ENCODE data around the gene CHD9NB.
"Not testable (repeated sequence)": the region's sequence is repeated elsewhere in the genome, so short reads cannot be mapped to it uniquely, and the experiment has no call there.

CHD9NB gene

DNA sequence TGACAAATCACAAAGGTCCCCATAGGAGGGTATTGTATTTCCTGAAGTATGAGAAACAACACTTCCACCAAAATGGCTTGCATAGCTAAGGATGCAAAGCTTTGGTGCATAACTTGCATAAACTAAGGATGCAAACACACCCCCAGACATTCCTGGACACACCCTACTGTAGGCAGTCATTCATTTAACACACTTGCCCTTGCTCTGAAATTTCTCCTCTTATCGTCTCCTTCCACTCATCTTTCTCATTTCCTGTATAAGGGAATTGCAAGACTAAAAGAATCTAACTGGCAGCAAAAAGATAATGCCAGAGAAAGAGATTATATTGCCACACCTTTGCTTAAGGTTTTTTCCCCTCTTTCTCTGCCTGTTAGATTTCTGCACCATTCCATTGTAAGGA lies 30.4 kb upstream of the CHD9NB start:
- DNase-seq = no peak

DNA sequence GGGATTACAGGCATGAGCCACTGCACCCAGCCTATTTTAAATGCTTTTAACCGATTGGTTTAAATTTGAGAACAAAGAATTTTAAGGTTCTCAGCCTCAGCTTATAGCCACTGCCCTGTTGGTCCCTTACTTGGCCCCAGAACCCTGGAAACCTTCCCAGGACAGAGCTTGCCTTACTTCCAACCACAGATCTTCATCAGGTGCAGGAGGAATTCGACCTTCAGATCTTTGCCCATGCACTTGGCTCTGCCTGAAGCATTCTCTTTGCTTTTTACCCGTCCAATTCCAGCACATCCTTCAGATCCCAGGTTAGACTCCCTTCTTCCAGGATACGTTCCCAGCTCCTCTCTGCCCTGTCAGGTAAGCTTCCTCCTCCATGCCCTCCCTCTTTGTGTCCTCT lies 29.8 kb upstream of the CHD9NB start:
- DNase-seq = no peak

DNA sequence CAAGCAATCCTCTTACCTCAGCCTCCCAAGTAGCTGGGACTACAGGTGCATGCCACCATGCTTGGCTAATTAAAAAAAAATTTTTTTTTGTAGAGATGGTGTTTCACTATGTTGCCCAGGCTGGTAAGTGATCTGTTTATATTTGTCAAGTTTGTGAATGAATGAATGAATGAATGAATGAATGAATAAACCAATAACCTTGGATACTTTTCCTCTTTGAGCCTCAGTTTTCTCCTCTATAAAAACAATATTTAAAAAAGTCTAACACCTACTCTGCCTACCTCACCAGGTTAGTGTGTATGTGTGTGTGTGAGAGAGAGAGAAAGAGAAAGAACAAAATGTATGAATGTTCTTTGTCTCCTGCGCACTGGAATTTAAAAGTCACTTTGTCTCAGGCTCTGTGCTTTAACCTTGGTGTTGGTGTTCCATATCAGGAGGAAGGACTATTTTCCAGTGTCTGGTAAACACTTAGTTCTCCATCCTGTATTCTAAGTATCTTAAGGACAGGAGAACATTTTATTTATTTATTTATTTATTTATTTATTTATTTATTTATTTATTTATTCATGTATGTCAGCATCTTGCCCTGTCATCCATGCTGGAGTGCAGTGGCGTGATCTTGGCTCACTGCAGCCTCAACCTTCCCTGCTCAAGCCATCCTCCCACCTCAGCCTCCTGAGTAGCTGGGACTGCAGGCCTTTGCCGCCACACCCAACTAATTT lies 29.1 kb upstream of the CHD9NB start:
- no peak for DNase-seq

DNA sequence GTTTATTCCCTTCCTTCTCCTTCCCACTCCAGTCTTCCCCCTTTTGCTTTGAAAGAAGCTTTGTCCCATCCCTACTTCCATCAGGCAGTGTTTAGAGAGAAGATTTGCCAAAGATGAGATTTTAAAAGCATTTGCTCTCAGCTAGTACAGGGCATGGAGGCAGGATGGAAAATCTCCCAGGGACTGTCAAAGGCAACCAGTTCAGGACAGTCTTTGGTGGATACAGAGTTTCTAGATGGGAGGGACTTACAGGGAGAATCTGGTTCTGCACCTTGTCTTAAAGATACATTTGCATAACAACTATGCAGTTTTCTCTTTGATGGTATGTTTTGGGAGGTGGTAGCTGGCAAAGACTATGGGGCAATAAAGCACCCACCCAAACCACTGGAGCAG lies 28.3 kb upstream of the CHD9NB start:
- DNase-seq = no peak

DNA sequence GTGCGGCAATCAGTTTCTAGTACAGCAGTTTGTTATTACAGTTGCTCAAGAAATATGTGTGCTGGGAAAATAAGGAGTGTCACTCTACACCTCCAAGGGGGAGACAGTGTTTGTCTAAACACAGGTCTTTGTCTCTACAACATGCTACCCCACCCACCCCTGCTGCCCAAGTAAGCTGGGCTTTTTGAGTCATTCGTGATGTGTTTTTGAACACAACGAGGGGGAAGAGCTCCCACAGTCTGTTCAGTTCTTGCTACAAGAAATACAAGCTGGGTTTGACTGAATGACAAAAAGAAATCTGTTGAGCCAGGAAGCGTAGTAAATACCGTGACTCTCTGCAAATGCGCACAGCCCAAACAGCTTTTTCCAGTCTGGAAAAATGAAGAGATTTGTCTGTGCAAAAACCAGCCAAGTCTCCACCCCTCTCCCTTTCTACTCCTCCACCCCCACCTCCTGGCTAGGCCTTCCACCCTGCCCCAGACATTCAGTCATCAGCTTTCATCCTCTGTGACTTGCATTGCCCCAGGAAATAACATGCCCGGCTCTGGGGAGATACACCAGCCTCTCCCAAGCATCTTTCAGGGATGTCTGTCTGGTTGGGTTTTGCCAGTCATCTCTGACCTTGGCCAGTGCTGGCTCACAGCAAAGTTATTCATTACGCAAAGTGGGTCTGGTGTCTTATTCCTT lies 27.8 kb upstream of the CHD9NB start:
- no peak for DNase-seq

DNA sequence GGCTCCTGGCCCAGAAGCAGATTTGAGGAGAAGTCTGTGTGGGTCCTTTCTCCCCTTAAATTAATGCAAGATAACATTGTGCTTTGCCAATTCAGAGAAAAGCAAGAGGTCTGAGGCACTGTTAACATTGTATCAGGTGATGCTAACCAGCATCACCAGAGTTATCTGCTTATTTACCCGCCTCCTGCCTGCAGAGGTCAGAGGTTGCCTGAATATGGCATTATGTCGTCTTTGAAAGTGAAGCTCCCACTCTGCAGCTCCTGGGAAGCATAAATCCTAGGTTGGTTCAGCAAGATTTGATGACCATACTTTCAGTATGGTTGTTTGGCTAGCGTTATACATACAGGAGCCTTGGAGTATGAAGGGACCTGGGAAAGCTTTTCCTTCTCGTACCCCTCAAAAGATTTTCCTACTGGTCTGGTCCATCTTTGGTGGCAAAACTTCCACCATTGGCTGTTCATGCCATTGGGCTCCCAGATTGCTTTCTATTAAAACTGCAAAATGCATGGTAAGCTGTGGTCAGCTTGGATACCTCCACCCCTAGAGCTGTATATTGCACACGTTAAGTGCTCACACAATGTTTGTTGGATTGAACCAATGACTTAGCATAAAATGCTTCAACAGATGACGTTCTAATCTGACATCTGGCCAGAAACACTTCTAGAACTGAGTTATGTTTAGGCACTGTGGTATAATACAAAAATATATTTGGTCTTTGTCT lies 26.2 kb upstream of the CHD9NB start:
- no peak for DNase-seq

DNA sequence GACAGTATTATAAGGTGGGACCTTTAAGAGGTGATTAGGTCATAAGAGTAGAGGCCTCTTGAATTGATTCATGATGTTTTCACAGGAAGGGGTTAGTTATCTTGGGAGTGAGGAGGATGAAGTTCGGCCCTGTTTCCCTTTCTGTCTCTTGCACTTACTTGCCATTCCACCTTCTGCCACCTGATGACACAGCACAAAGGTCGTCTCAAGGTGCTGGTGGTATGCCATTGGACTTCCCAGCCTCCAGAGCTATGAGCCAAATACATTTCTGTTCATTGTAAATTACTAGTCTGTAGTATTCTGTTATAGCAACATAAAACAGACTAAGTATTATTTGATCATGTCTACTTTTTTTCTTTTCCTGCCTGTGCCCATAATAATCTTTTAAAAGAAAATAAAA lies 25.6 kb upstream of the CHD9NB start:
- no peak for DNase-seq

- DNase-seq = not testable (repeated sequence)
Observed at GRCh38 chr16:53075461-53075860, 22.8 kb upstream of the CHD9NB start.

DNA sequence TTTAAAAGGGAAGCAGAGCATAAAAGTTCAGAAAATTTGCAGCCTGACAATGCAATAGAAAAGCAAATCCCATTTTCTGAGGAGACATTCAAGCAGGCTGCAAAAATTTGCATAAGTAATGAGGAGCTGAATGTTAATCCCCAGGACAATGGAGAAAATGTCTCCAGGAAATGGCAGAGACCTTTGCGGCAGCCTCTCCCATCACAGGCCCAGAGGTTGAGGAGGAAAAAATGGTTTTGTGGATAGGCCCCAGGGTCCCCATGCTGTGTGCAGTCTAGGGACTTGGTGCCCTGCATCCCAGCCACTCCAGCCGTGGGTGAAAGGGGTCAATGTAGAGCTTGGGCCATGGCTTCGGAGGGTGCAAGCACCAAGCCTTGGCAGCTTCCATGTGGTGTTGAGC lies 21.6 kb upstream of the CHD9NB start:
- not testable (repeated sequence) for DNase-seq

DNA sequence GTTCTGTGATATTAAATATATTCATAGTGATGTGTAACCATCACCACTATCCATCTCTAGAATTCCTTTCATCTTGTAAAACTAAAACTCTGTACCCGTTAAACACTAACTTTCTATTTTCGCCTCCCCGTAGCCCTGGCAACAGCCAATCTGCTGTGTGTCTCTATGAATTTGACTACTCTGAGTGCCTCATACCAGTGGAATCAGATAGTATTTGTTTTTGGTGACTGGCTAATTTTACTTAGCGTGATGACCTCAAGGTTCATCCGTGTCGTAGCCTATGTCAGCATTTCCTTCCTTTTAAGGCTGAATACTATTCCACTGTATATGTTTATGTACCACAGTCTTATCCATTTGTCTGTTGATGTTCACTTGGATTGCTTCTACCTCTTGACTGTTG lies 20.3 kb upstream of the CHD9NB start:
- no peak for DNase-seq

DNA sequence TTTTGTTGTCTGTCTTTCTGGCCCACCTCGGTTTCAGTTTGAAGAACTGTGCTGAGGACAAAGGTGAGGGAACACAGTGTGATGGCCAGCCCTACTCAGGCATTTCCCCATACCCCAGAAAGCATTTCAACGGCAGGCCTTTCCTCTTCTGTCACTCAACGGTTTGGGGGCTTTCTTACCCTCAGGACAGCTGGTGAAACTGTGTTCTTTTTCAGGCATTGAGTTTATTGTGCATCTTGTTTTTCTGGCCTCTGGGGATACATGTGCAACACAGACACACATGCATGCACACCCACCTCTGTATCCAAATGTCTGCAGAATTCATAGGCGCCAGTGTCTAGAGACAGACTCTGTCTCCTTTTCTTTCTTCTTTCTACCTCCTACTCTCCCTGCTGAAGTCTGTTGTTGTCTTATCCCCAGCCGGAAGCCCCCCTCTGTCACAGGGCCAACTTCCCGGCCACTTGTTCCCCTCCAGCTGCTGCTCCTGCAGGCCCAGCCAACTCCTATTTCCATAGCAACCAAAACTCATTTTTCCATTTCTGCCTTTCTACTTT lies 19.1 kb upstream of the CHD9NB start:
- DNase-seq = no peak

- DNase-seq = no peak
Observed at GRCh38 chr16:53069772-53070171, 17.1 kb upstream of the CHD9NB start.

GRCh38 chr16:53068423-53068833 lies 15.7 kb upstream of the CHD9NB start:
- DNase-seq = no peak

- no peak for DNase-seq
Observed at GRCh38 chr16:53067675-53068074, 15.0 kb upstream of the CHD9NB start.

DNA sequence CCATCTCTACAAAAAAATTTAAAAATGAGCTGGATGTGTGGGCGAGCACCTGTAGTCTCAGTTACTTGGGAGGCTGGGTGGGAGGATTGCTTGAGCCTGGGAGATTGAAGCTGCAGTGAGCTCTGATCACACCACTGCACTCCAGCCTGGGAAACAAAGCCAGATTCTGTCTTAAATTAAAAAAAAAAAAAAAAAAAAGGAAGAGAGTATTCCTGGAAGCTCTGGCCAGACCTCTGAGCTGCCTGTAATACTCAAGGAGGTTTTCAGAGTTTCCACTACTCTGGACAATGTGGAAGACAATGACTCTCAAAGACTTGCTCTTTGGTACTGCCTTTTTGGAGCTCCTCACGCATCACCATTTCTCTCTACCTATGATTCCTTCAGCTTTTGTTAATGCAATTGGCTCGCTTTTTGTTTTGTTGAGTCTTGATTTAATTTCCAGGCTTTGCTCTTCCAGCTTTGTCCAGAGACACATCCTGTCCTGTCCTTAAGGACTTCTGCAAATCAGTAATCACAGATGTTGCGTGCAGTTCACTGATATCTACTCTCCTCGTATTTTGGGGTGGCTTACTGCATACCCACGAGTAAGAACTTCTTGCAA lies 12.9 kb upstream of the CHD9NB start:
- no peak for DNase-seq

GRCh38 chr16:53064081-53064578 lies 11.4 kb upstream of the CHD9NB start:
- DNase-seq = no peak

DNA sequence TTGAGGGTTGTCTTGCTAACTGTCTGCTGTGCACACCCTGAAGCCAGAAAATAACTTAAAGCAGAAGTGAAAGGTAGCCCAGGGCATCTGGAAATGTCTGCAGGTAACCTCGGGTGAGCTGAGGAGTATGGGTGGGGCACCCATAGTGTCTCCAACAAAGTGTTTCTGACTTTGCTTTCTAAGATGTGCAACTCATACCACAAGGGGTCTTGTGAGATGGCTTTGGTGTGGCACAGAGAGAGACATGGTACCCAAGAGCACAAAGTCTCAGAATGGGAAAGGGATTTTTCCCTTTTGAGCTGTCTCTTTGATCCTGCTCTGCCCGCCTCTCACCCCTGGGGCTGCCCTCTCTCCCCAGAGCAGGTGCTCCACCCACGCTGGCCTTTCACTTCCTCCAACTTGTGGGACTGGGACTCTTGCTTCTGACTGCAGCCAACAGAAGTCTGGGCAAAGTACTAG lies 9.0 kb upstream of the CHD9NB start:
- no peak for DNase-seq

DNA sequence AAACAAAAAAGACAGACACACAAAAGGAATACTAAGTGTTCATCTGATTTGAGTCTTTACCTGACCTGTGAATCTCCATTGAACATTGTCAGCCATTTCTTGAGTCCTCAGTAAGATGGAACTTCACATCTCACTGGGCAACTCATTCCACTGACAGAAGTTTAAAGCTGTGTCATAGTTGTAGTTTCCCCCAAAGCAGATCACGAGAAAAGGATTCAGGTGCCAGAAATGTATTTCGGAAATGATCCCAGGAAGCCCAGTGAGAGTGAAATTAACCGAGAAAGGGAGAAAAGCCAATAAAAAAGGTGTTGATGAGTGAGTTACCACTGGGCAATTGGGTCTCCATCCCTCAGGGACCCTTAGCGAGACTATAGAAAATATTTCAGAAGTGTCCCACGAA lies 8.6 kb upstream of the CHD9NB start:
- DNase-seq = no peak

DNA sequence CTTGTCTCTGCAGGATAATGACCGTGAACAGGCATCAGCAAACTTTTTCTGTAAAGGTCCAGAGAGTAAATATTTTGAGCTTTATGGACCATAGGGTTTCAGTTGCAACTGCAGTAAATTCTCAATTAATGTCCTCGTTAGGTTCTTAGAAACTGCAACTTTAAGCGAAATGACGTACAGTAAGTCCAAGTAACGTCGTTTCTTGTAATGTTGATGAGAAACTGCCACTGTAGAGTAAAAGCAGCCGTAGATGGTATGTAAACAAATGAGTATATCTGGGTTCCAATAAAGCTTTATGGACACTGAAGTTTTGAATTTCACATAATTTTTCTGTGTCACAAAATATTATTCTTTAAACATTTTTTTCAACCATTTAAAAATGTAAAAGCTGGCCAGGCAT lies 7.0 kb upstream of the CHD9NB start:
- no peak for DNase-seq

DNA sequence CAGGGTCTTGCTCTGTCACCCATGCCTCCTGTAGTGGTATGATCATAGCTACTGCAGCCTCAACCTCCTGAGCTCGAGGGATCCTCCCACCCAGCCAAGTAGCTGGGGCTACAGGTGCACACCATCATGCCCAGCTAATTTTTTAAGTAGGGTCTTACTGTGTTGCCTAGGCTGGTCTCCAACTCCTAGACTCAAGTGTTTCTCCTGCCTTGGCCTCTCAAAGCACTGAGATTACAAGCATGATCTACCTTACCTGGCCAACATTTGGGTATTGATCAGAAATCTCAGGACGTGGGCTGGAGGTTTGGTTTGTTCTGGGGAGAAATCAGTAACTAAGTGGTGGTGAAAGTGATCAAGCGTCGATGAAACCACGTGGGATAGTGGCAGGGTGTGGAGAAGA lies 6.2 kb upstream of the CHD9NB start:
- no peak for DNase-seq

DNA sequence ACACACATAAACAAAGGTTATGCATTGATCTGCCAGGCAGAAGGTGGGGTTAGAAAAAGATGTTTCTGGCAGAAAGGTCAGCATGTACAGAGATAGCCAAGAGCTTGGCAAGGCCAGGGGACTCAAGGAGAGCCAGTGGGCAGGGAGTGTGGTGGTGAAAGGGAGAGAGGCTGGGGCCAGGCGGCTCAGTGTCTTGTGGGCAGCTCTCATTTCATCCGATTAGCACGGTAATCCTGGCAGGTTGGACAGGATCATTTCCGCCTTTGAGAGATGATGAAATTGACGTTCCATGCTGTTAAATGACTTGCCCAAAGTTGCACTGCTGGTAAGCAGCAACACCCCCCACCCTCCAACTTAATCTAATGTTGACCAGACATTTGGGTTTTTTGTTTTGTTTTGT lies 5.7 kb upstream of the CHD9NB start:
- no peak for DNase-seq

GRCh38 chr16:53057658-53058057 lies 5.0 kb upstream of the CHD9NB start:
- no peak for DNase-seq

DNA sequence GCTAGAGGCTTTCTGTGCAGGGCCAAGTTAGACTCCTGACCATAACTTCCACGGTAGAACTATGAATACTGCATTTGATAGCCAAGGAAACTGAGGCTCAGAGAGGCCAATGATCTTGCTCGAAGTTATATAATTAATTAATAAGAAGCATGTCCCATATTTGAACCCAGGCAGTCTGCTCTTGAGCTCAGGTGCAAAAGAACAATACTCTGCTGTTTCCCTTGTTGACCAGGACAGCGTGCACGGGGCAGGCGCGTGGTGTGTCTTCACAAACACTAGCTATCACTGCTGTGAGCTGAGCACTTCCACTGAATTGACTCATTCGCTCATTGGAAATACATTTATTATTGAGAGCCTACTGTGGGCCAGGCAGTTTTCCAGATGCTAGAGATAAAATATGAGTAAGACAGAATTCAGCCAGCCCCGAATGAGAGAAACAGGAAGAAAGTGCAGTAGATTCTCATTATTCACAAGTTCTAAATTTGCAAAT lies 3.7 kb upstream of the CHD9NB start:
- no peak for DNase-seq

Measured in NCI-H774 (cell line).